GM06990 (cell line): Measurements from ENCODE around the gene ATP4A.
A peak's percentile ranks its signal among the peaks of the same experiment; 100 is the strongest.

ENCODE experiments used
- DNase-seq: peaks from one replicate; pipeline ENCODE4 v3.0.0-alpha.2; 2011; ENCODE audit not compliant: insufficient read length; ENCODE audit errors: extremely low read depth
- H3K27me3 ChIP-seq: replicated peaks from 2 replicates; pipeline ENCODE4 v1.6.0; 2011; ENCODE audit warnings: low read length; ENCODE audit not compliant: control insufficient read depth, insufficient read depth
- H3K36me3 ChIP-seq: 2 replicates; pipeline ENCODE4 v1.5.1; 2011; ENCODE audit warnings: low read length; ENCODE audit not compliant: control insufficient read depth, insufficient read depth
- H3K4me3 ChIP-seq: replicated peaks from 2 replicates; pipeline ENCODE4 v1.5.1; 2011; ENCODE audit warnings: low read depth, mild to moderate bottlenecking, control low read depth, low read length
- CTCF ChIP-seq: IDR thresholded peaks from 2 replicates; pipeline ENCODE4 v1.5.1; 2011; ENCODE audit warnings: low read length, control low read depth, mild to moderate bottlenecking, inconsistent platforms; ENCODE audit not compliant: insufficient read depth, poor library complexity, severe bottlenecking

ATP4A gene

DNA sequence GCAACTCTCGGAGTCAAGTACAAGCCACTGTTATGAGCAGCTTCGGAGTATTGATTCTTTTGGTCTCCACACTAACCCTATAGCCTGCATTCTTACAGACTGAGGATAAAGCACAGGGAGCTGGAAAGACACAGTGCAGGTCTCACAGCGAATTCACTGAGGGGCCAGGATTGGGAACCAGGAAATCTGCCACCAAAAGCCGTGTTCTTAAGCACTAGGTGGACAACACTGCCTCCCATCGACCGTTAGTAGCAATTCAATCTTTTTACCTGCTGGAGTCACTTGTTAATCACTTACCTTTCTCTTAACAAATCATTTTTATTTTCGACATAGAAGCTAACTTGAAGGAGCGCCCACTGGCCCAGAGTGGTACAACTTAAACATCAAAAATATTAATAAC lies 28.8 kb upstream of the ATP4A start:
- no peak for DNase-seq
- no peaks in the 10 kb centered on the region for H3K27me3 ChIP-seq
- H3K36me3 ChIP-seq: no peaks in the 10 kb centered on the region
- peak; percentile 65 for TF ChIP-seq CTCF
- no peak overlapping the region for H3K4me3 ChIP-seq

GRCh38 chr19:35590875-35591274 lies 27.4 kb upstream of the ATP4A start:
- no peaks in the 10 kb centered on the region for H3K27me3 ChIP-seq
- no peak for TF ChIP-seq CTCF
- no peak for DNase-seq
- no peaks in the 10 kb centered on the region for H3K36me3 ChIP-seq
- no peak overlapping the region for H3K4me3 ChIP-seq

DNA sequence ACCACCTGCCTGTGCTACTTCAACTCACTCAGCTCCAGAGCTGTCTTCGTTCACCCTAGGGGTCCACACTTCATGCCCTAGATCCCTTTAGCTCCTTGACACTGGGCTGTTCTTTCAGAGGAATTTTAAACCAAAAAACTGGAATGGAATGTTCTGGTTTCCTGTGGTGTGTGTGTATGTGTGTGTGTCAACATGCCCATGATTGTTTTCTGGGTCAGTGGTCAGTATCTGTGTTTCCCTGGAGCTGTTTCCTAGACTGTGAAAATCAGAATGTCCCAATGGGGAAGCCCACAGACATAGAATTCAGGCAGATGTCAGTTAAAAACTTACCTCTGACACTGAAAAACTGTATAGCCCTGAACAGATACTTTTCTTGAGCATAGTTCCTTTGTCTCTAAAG lies 23.9 kb upstream of the ATP4A start:
- no peak for DNase-seq
- TF ChIP-seq CTCF: no peak
- Histone ChIP-seq H3K4me3 (no peak overlapping the region), H3K27me3 (no peaks in the 10 kb centered on the region), H3K36me3 (no peaks in the 10 kb centered on the region)

GRCh38 chr19:35585848-35586247 lies 22.4 kb upstream of the ATP4A start, which contains the start of gene PMIS2:
TSS of gene PMIS2 (plus strand) at chr19:35586173. CDS start at chr19:35586260, 87 bp downstream.
- Histone ChIP-seq H3K4me3 (no peak within 1 kb of the TSS), H3K27me3 (no peaks in the 10 kb centered on the region), H3K36me3 (no peaks in the 10 kb centered on the region)
- DNase-seq: no peak
- TF ChIP-seq CTCF: no peak

DNA sequence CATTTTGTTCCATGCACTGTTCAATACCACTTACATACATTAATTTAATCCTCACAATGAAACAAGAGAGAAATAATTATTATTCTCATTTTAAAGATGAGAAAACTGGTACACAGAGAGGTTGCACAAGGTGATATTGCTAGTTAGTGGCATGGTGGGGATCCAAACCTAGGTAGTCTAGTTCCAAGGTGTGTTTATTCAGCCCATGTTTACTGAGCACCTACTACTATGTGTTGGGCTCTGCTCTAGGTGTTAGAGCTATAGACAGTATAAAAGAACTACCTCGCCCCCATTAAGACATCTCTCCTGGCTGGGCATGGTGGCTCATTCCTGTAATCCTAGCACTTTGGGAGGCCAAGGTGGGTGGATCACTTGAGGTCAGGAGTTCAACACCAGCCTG lies 19.3 kb upstream of the ATP4A start:
- Histone ChIP-seq H3K4me3 (no peak overlapping the region), H3K27me3 (no peaks in the 10 kb centered on the region), H3K36me3 (no peaks in the 10 kb centered on the region)
- no peak for TF ChIP-seq CTCF
- DNase-seq: no peak

GRCh38 chr19:35578707-35579106 lies 15.2 kb upstream of the ATP4A start:
- no peak for TF ChIP-seq CTCF
- Histone ChIP-seq H3K4me3 (no peak overlapping the region), H3K27me3 (no peaks in the 10 kb centered on the region), H3K36me3 (no peaks in the 10 kb centered on the region)
- no peak for DNase-seq
